ENCODE data around the gene TSR3. TPM values are rescaled to one million over a fixed set of nuclear protein-coding genes. Genes with fewer than 3 reads are reported as not detected.

The TSR3 gene
- polyA plus RNA-seq, 1 of the 3 experiments (the other 2 are of a cell fraction) = 87.3 TPM

DNA sequence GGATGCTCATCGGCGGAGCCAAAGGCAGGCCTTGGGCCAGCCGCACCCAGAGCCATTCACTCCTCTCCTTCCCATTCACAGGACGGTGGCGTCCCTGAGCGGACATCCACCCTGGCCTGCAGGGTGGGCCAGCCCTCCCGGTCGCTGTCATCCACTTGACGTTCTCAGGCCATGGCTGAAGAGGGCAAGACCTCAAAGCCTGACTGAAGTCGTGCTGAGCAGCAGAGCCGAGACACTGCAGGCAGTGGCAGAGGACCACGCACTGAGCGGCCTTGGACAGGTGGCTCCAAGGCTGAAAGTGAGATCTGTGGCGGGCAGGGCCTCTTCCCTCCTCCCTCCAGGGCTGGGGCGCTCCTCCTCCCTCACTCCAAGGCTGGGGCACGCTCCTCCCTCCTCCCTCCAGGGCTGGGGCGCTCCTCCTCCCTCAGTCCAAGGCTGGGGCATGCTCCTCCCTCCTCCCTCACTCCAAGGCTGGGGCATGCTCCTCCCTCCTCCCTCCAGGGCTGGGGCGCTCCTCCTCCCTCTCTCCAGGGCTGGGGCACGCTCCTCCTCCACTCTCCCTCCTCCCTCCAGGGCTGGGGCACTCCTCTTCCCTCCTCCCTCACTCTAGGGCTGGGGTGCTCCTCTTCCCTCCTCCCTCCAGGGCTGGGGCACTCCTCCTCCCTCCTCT is 24.2 kb upstream of the TSR3 start:
- Histone ChIP-seq H3K9ac (no peak overlapping the region), H3K4me3 (ENCODE audit: low read depth in 2 of 2, low read length in 1 of 2) (no peak overlapping the region), H3K79me2 (ENCODE audit: insufficient read depth) (peaks cover 9% of the 10 kb centered on the region; the same call in 1 of the 2 replicates), H3K4me2 (no peak overlapping the region), H2AFZ (ENCODE audit: low read depth) (no peak overlapping the region), H3K27ac (ENCODE audit: low read depth in 2 of 2, low read length in 1 of 2) (no peak overlapping the region), H4K20me1 (ENCODE audit: insufficient read depth) (no peaks in the 10 kb centered on the region), H3F3A (replicated peaks; ENCODE audit: insufficient read depth) (peaks cover 3% of the 10 kb centered on the region), H3K36me3 (replicated peaks in 1 of 2; ENCODE audit: control insufficient read depth in 1 of 2, insufficient read depth in 2 of 2, low read length in 1 of 2) (peaks cover 0 to 7% of the 10 kb centered on the region in 2 experiments), H3K9me2 (no peaks in the 10 kb centered on the region), H3K27me3 (ENCODE audit: insufficient read depth) (no peaks in the 10 kb centered on the region), H3K9me3 (no peaks in the 10 kb centered on the region), H3K4me1 (ENCODE audit: control insufficient read depth in 1 of 2, insufficient read depth in 2 of 2, low read depth in 1 of 2, low read length in 1 of 2) (peaks cover 9 to 12% of the 10 kb centered on the region in 2 experiments; a peak in 3 of 4 replicates)
- no peak for TF ChIP-seq FOXJ3 (CRISPR knock-in tag; IDR thresholded peaks at IDR 0.05)
- no peak for TF ChIP-seq JUND (IDR thresholded peaks at IDR 0.05)
- TF ChIP-seq RCOR1 (IDR thresholded peaks at IDR 0.05; ENCODE audit: low read length) = no peak
- no peak for TF ChIP-seq NRF1 (IDR thresholded peaks at IDR 0.05; ENCODE audit: low read depth, low read length)
- TF ChIP-seq, protein P1, sequence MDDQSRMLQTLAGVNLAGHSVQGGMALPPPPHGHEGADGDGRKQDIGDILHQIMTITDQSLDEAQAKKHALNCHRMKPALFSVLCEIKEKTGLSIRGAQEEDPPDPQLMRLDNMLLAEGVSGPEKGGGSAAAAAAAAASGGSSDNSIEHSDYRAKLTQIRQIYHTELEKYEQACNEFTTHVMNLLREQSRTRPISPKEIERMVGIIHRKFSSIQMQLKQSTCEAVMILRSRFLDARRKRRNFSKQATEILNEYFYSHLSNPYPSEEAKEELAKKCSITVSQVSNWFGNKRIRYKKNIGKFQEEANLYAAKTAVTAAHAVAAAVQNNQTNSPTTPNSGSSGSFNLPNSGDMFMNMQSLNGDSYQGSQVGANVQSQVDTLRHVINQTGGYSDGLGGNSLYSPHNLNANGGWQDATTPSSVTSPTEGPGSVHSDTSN (IDR thresholded peaks at IDR 0.05) = no peak
- no peak for TF ChIP-seq GABPA (IDR thresholded peaks at IDR 0.05; ENCODE audit: low read depth)
- TF ChIP-seq, protein P2, sequence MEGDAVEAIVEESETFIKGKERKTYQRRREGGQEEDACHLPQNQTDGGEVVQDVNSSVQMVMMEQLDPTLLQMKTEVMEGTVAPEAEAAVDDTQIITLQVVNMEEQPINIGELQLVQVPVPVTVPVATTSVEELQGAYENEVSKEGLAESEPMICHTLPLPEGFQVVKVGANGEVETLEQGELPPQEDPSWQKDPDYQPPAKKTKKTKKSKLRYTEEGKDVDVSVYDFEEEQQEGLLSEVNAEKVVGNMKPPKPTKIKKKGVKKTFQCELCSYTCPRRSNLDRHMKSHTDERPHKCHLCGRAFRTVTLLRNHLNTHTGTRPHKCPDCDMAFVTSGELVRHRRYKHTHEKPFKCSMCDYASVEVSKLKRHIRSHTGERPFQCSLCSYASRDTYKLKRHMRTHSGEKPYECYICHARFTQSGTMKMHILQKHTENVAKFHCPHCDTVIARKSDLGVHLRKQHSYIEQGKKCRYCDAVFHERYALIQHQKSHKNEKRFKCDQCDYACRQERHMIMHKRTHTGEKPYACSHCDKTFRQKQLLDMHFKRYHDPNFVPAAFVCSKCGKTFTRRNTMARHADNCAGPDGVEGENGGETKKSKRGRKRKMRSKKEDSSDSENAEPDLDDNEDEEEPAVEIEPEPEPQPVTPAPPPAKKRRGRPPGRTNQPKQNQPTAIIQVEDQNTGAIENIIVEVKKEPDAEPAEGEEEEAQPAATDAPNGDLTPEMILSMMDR (IDR thresholded peaks at IDR 0.05) = no peak
- no peak for TF ChIP-seq NFIC (IDR thresholded peaks at IDR 0.05; ENCODE audit: borderline replicate concordance)
- no peak for TF ChIP-seq TCF12 (IDR thresholded peaks at IDR 0.05)
- no peak for TF ChIP-seq RFX5 (IDR thresholded peaks at IDR 0.05; ENCODE audit: low read length)
- TF ChIP-seq CHD2 (IDR thresholded peaks at IDR 0.05; ENCODE audit: low read length, partially characterized antibody) = no peak
- no peak for TF ChIP-seq EZH2phosphoT487 (IDR thresholded peaks at IDR 0.05; ENCODE audit: borderline replicate concordance, low read depth)
- TF ChIP-seq YY1 (IDR thresholded peaks at IDR 0.05; ENCODE audit: low read depth) = no peak
- CTCF ChIA-PET = interaction anchor here (0.6 to 1.3 kb wide), 2 partner anchors 32 to 327 kb away, joined by 3 read pairs; no protein-coding TSS in a partner anchor
- POLR2A ChIA-PET = no interaction called here
- 97% methylated on average over 18 of the region's 19 CpGs for WGBS (ENCODE audit: low lambda C conversion rate)
- no peak for DNase-seq

DNA sequence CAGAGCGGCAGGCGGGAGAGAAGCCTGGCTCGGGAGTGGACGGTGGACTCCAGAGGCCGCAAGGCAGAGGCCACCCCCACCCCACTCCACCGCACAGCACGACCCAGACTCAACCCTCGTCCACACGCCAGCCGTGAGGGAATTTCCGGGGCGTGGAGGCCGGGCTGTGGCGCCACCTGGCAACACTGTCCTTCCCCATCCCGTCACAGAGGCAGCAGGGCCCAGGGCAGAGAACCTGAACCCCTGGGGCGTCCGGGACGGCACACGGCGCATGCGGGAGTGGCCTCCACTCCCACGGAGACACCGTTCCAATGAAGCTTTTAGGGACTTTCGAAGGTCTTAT is 23.6 kb upstream of the TSR3 start:
- Histone ChIP-seq H4K20me1 (ENCODE audit: insufficient read depth) (no peaks in the 10 kb centered on the region), H3K4me2 (no peak overlapping the region), H3K4me1 (ENCODE audit: control insufficient read depth in 1 of 2, insufficient read depth in 2 of 2, low read depth in 1 of 2, low read length in 1 of 2) (peaks cover 9 to 12% of the 10 kb centered on the region in 2 experiments; a peak in 3 of 4 replicates), H3K27ac (ENCODE audit: low read depth in 2 of 2, low read length in 1 of 2) (no peak overlapping the region), H2AFZ (ENCODE audit: low read depth) (no peak overlapping the region), H3K27me3 (ENCODE audit: insufficient read depth) (no peaks in the 10 kb centered on the region), H3K4me3 (ENCODE audit: low read depth in 2 of 2, low read length in 1 of 2) (no peak overlapping the region), H3K9me3 (no peaks in the 10 kb centered on the region), H3K79me2 (ENCODE audit: insufficient read depth) (peaks cover 9% of the 10 kb centered on the region; the same call in 1 of the 2 replicates), H3K36me3 (replicated peaks in 1 of 2; ENCODE audit: control insufficient read depth in 1 of 2, insufficient read depth in 2 of 2, low read length in 1 of 2) (peaks cover 0 to 7% of the 10 kb centered on the region in 2 experiments), H3F3A (replicated peaks; ENCODE audit: insufficient read depth) (no peaks in the 10 kb centered on the region), H3K9me2 (no peaks in the 10 kb centered on the region), H3K9ac (no peak overlapping the region)
- ChIA-PET POLR2A (no interaction called here), CTCF (interaction anchor here (1.3 kb wide), 1 partner anchor 32 kb away, joined by 3 read pairs; no protein-coding TSS in a partner anchor)
- no peak for DNase-seq
- 92% methylated on average over 9 of the region's 24 CpGs for WGBS (ENCODE audit: low lambda C conversion rate)
- TF ChIP-seq, protein P3, sequence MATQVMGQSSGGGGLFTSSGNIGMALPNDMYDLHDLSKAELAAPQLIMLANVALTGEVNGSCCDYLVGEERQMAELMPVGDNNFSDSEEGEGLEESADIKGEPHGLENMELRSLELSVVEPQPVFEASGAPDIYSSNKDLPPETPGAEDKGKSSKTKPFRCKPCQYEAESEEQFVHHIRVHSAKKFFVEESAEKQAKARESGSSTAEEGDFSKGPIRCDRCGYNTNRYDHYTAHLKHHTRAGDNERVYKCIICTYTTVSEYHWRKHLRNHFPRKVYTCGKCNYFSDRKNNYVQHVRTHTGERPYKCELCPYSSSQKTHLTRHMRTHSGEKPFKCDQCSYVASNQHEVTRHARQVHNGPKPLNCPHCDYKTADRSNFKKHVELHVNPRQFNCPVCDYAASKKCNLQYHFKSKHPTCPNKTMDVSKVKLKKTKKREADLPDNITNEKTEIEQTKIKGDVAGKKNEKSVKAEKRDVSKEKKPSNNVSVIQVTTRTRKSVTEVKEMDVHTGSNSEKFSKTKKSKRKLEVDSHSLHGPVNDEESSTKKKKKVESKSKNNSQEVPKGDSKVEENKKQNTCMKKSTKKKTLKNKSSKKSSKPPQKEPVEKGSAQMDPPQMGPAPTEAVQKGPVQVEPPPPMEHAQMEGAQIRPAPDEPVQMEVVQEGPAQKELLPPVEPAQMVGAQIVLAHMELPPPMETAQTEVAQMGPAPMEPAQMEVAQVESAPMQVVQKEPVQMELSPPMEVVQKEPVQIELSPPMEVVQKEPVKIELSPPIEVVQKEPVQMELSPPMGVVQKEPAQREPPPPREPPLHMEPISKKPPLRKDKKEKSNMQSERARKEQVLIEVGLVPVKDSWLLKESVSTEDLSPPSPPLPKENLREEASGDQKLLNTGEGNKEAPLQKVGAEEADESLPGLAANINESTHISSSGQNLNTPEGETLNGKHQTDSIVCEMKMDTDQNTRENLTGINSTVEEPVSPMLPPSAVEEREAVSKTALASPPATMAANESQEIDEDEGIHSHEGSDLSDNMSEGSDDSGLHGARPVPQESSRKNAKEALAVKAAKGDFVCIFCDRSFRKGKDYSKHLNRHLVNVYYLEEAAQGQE (IDR thresholded peaks at IDR 0.05; ENCODE audit: low read depth, low read length) = no peak
- TF ChIP-seq SIN3A (IDR thresholded peaks at IDR 0.05; ENCODE audit: borderline replicate concordance, low read depth, low read length) = no peak
- TF ChIP-seq GATA2 (CRISPR knock-in tag; IDR thresholded peaks at IDR 0.05) = no peak
- TF ChIP-seq FOXJ3 (CRISPR knock-in tag; IDR thresholded peaks at IDR 0.05) = no peak
- no peak for TF ChIP-seq NRF1 (IDR thresholded peaks at IDR 0.05; ENCODE audit: low read depth, low read length)
- TF ChIP-seq CHD2 (IDR thresholded peaks at IDR 0.05; ENCODE audit: low read length, partially characterized antibody) = no peak
- no peak for TF ChIP-seq EZH2phosphoT487 (IDR thresholded peaks at IDR 0.05; ENCODE audit: borderline replicate concordance, low read depth)
- TF ChIP-seq YY1 (IDR thresholded peaks at IDR 0.05; ENCODE audit: low read depth) = no peak
- TF ChIP-seq GABPA (IDR thresholded peaks at IDR 0.05; ENCODE audit: low read depth) = no peak
- TF ChIP-seq, protein P4, sequence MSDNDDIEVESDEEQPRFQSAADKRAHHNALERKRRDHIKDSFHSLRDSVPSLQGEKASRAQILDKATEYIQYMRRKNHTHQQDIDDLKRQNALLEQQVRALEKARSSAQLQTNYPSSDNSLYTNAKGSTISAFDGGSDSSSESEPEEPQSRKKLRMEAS (IDR thresholded peaks at IDR 0.05; ENCODE audit: low read depth) = no peak
- TF ChIP-seq ELF1 (IDR thresholded peaks at IDR 0.05) = no peak
- TF ChIP-seq TEAD4 (IDR thresholded peaks at IDR 0.05; ENCODE audit: borderline replicate concordance, insufficient read depth) = no peak
- no peak for TF ChIP-seq TCF12 (IDR thresholded peaks at IDR 0.05)

All from SK-N-SH (cell line).